Measurements from ENCODE around the gene MAP6. TPM values are rescaled to one million over a fixed set of nuclear protein-coding genes. Genes with fewer than 3 reads are reported as not detected.

MAP6 gene
- polyA plus RNA-seq, 1 donor (not counting 4 experiments of a cell fraction or from before 2014, with no cell fraction given), result 1.7 TPM

GRCh38 chr11:75572744-75573143 is 96.1 kb downstream of the MAP6 start:
- H4K20me1 ChIP-seq (ENCODE audit: control insufficient read depth, extremely low read depth, insufficient read depth, low read length), result peaks cover 7% of the 10 kb centered on the region
- peaks cover 47 to 50% of the 10 kb centered on the region in 2 experiments for H3K36me3 ChIP-seq (ENCODE audit: control insufficient read depth in 2 of 2, extremely low read depth in 1 of 2, insufficient read depth in 2 of 2, low read length in 2 of 2)
- H3K4me1 ChIP-seq (ENCODE audit: control insufficient read depth, extremely low read depth, insufficient read depth, low read length), result peaks cover 2% of the 10 kb centered on the region
- no peaks in the 10 kb centered on the region for H3K27me3 ChIP-seq (ENCODE audit: control insufficient read depth, extremely low read depth, insufficient read depth, low read length)
- no peak overlapping the region for H3K4me3 ChIP-seq (ENCODE audit: control insufficient read depth in 2 of 3, extremely low read depth in 1 of 3, insufficient read depth in 2 of 3, low read depth in 1 of 3, low read length in 3 of 3)
- H3K9me1 ChIP-seq (ENCODE audit: control insufficient read depth, extremely low read depth, insufficient read depth, low read length), result no peaks in the 10 kb centered on the region
- peaks cover 12% of the 10 kb centered on the region for H3K79me2 ChIP-seq (ENCODE audit: control insufficient read depth, insufficient read depth, low read length)
- no peaks in the 10 kb centered on the region for H3K9me3 ChIP-seq (ENCODE audit: control insufficient read depth, low read depth, low read length)
- FAIRE-seq (no peak), DNase-seq (ENCODE audit: low read depth, low spot score) (no peak)
- no peak overlapping the region for H2AFZ ChIP-seq (ENCODE audit: control insufficient read depth, low read length)
- dilution Hi-C loops (cut with MboI; ENCODE audit: extremely low pct_ligation_motif_present, low sequenced_read_pairs), result no loop called here
- H3K27ac ChIP-seq (ENCODE audit: control insufficient read depth, insufficient read depth, low read length), result no peak overlapping the region
- H3K9ac ChIP-seq (ENCODE audit: control insufficient read depth, extremely low read depth, insufficient read depth, low read length), result no peak overlapping the region
- H3K4me2 ChIP-seq (ENCODE audit: control insufficient read depth, extremely low read depth, insufficient read depth, low read depth, low read length), result no peak overlapping the region
- no peak for TF ChIP-seq EZH2 (IDR thresholded peaks at IDR 0.05; ENCODE audit: low read length)
- TF ChIP-seq CTCF (optimal IDR thresholded peaks at IDR 0.05 in 1 of 3, IDR thresholded peaks at IDR 0.05 in 1 of 3, conservative IDR thresholded peaks at IDR 0.05 in 1 of 3; ENCODE audit: extremely low read depth in 1 of 3, insufficient read depth in 2 of 3, low read length in 3 of 3), result no peak

GRCh38 chr11:75571625-75572024 is 97.2 kb downstream of the MAP6 start:
- TF ChIP-seq EZH2 (IDR thresholded peaks at IDR 0.05; ENCODE audit: low read length), result no peak
- TF ChIP-seq CTCF (optimal IDR thresholded peaks at IDR 0.05 in 1 of 3, IDR thresholded peaks at IDR 0.05 in 1 of 3, conservative IDR thresholded peaks at IDR 0.05 in 1 of 3; ENCODE audit: extremely low read depth in 1 of 3, insufficient read depth in 2 of 3, low read length in 3 of 3), result no peak
- H3K9me1 ChIP-seq (ENCODE audit: control insufficient read depth, extremely low read depth, insufficient read depth, low read length), result no peaks in the 10 kb centered on the region
- no peak overlapping the region for H3K9ac ChIP-seq (ENCODE audit: control insufficient read depth, extremely low read depth, insufficient read depth, low read length)
- no peak overlapping the region for H3K27ac ChIP-seq (ENCODE audit: control insufficient read depth, insufficient read depth, low read length)
- dilution Hi-C loops (cut with MboI; ENCODE audit: extremely low pct_ligation_motif_present, low sequenced_read_pairs), result no loop called here
- DNase-seq (ENCODE audit: low read depth, low spot score), result no peak
- H3K9me3 ChIP-seq (ENCODE audit: control insufficient read depth, low read depth, low read length), result no peaks in the 10 kb centered on the region
- peaks cover 12% of the 10 kb centered on the region for H4K20me1 ChIP-seq (ENCODE audit: control insufficient read depth, extremely low read depth, insufficient read depth, low read length)
- H3K27me3 ChIP-seq (ENCODE audit: control insufficient read depth, extremely low read depth, insufficient read depth, low read length), result no peaks in the 10 kb centered on the region
- no peak overlapping the region for H3K4me3 ChIP-seq (ENCODE audit: control insufficient read depth in 2 of 3, extremely low read depth in 1 of 3, insufficient read depth in 2 of 3, low read depth in 1 of 3, low read length in 3 of 3)
- H3K79me2 ChIP-seq (ENCODE audit: control insufficient read depth, insufficient read depth, low read length), result peaks cover 24% of the 10 kb centered on the region
- no peak overlapping the region for H3K4me2 ChIP-seq (ENCODE audit: control insufficient read depth, extremely low read depth, insufficient read depth, low read depth, low read length)
- peaks cover 2% of the 10 kb centered on the region for H3K4me1 ChIP-seq (ENCODE audit: control insufficient read depth, extremely low read depth, insufficient read depth, low read length)
- FAIRE-seq, result no peak
- H3K36me3 ChIP-seq (ENCODE audit: control insufficient read depth in 2 of 2, extremely low read depth in 1 of 2, insufficient read depth in 2 of 2, low read length in 2 of 2), result peaks cover 56% of the 10 kb centered on the region in 2 experiments
- H2AFZ ChIP-seq (ENCODE audit: control insufficient read depth, low read length), result no peak overlapping the region

All from keratinocyte (primary cell).